AG10803 (cell line): Measurements from ENCODE around the gene ERCC3.
"Not testable (repeated sequence)": the region's sequence is repeated elsewhere in the genome, so short reads cannot be mapped to it uniquely, and the experiment has no call there.

Experiments used
- DNase-seq: peaks from one replicate; pipeline ENCODE4 v3.0.0; 2010; ENCODE audit warnings: low read depth
- H3K4me3 ChIP-seq: 2 replicates; pipeline ENCODE4 v1.5.1; 2011; ENCODE audit warnings: mild to moderate bottlenecking, low read length, control low read depth
- TF ChIP-seq, protein P1 (sequence below): conservative IDR thresholded peaks from 2 replicates; pipeline ENCODE4 v1.5.1; 2011; ENCODE audit warnings: mild to moderate bottlenecking, low read length, control low read depth, inconsistent platforms

Gene ERCC3

DNA sequence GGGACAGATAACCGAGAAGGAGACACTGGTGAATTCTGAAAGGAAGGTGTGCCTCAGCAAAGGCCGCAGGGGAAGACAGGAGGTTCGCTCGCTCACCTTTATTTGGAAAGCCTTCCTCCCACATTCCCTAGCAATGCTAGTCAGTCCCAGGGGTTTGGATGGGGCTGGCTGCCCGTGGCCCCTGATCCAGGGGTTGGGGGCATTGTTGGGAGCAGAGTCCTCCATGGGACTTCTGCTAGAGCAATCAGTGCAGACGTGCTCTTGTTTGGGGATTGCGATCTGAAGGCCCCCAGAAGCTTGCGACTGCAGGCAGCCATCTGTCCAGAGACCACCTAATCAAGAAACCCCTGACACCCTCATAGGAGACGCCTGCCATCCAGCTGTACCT, 67.8 kb downstream of the ERCC3 start:
- DNase-seq, result no peak
- TF ChIP-seq, protein P1, sequence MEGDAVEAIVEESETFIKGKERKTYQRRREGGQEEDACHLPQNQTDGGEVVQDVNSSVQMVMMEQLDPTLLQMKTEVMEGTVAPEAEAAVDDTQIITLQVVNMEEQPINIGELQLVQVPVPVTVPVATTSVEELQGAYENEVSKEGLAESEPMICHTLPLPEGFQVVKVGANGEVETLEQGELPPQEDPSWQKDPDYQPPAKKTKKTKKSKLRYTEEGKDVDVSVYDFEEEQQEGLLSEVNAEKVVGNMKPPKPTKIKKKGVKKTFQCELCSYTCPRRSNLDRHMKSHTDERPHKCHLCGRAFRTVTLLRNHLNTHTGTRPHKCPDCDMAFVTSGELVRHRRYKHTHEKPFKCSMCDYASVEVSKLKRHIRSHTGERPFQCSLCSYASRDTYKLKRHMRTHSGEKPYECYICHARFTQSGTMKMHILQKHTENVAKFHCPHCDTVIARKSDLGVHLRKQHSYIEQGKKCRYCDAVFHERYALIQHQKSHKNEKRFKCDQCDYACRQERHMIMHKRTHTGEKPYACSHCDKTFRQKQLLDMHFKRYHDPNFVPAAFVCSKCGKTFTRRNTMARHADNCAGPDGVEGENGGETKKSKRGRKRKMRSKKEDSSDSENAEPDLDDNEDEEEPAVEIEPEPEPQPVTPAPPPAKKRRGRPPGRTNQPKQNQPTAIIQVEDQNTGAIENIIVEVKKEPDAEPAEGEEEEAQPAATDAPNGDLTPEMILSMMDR, result no peak
- no peak overlapping the region for H3K4me3 ChIP-seq

DNA sequence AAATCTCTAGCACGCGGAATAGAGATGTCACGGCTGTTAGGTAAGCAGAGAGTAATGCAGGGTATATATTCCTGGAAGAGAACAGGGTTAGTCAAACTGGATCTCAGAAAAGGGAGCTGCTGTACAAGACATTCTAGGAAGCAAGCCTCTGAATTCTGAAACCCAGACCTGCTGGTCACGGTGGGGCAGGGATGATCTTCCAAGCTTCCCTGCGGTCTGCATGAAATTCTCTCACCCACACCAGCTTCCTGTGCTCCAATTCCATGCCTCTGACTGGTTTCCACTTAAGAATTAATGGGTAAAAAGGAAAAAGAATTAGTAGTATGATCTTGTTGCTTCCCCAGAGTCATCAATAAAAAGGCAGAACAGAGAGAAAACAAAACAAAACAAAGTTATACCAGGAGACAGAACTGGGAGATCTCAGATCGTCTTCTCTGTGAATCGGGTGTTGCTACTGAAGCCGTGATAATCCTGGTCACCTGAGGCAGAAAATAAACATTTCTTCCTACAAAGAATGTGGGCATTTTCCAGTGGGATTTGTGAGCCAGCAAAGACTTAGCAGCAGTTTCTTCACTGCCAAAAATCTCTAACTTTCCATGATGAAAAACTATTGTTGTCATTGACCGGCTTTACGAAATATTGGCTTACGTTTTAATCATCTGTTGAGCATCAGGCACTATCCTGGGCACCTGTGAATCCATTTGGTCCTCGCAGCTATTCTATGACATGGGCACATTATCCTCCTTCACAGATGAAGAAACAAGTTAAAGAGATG, 68.6 kb downstream of the ERCC3 start:
- TF ChIP-seq, protein P1, result no peak
- no peak overlapping the region for H3K4me3 ChIP-seq
- peak; percentile 63 for DNase-seq

DNA sequence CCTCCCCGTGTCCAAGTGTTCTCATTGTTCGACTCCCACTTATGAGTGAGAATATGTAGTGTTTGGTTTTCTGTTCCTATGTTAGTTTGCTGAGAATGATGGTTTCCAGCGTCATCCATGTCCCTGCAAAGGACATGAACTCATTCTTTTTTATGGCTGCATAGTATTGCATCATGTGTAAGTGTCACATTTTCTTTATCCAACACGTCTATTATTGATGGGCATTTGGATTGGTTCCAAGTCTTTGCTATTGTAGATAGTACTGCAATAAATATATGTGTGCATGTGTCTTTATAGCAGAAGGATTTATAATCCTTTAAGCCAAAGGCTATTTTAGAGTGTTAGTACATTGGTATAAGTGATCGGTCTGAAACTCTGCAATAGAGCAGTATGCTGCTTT, 69.8 kb downstream of the ERCC3 start:
- not testable (repeated sequence) for H3K4me3 ChIP-seq, DNase-seq

DNA sequence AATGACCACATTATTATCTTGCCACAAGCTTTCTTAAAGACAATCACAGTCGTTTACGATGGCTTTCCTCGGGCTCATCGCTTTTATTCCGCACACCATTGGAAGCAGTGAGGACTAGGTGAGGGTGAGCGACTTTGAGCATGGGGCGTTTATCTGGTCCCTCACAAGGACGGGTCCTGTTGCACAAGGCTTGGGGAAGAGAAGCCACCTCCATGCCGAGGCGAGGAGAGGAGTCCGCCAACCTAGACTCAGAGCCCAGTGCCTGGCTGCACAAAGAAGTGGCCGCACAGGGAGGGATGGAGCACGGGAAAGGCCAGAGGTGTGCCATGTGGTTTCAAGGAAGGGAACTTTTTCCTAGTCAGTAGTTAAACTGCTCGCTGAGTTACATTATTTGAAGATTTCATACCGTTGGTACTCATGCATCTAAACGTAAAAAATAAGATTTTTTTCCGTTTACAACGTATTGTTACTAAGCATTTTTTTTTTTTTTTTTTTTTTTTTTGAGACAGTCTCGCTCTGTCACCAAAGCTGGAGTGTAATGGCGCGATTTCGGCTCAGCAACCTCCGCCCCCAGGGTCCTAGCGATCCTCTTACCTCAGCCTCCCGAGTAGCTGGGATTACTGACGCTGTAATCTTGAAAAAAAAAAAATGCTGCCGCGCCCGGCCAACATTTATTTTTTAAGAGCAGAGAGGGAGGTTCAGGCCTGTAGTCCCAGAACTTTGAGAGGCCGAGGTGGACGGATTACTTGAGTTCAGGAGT, 73.0 kb downstream of the ERCC3 start:
- peak overlapping the region; percentile 5; the same call in 1 of the 2 replicates for H3K4me3 ChIP-seq
- TF ChIP-seq, protein P1, result no peak
- DNase-seq, result no peak

DNA sequence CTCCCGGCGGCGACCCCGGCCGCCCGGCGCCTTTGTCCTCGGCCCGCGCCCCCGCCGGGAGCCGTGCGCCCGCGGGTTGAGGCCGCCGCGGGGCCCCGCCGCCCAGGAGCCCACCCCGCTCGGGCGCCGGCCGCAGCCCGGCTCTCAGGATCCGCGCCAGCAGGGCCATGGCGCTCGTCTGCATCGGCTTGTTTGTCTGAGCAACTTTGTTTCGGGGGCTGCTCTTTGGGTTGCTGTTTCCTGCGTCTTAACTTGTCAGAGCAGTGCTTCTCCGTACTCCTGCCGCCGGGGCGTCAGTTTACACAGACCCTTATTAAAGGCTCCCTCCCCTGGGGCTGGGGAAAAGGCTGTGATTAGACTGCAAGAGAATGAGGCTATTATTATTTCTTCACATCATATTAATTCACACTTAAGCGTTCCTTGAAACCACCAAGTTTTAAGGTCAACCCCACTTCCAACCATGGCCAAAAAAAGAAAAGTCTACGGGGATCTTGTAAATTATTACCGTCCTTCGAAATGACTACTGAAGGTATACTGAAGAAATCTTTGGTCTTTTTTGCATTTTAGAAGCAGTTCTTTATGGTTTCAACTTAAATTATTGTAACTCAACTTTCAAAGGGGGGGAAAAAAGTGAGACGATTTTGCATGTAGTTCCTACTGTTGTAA, 73.7 kb downstream of the ERCC3 start, which contains the start of gene CYP27C1:
TSS of gene CYP27C1 (minus strand) at position 198 of the 666 bp plus-strand sequence. CDS start at position 169, 29 bp downstream.
- DNase-seq, result no peak
- TF ChIP-seq, protein P1, result no peak
- H3K4me3 ChIP-seq, result peak within 1 kb of the TSS; percentile 48

DNA sequence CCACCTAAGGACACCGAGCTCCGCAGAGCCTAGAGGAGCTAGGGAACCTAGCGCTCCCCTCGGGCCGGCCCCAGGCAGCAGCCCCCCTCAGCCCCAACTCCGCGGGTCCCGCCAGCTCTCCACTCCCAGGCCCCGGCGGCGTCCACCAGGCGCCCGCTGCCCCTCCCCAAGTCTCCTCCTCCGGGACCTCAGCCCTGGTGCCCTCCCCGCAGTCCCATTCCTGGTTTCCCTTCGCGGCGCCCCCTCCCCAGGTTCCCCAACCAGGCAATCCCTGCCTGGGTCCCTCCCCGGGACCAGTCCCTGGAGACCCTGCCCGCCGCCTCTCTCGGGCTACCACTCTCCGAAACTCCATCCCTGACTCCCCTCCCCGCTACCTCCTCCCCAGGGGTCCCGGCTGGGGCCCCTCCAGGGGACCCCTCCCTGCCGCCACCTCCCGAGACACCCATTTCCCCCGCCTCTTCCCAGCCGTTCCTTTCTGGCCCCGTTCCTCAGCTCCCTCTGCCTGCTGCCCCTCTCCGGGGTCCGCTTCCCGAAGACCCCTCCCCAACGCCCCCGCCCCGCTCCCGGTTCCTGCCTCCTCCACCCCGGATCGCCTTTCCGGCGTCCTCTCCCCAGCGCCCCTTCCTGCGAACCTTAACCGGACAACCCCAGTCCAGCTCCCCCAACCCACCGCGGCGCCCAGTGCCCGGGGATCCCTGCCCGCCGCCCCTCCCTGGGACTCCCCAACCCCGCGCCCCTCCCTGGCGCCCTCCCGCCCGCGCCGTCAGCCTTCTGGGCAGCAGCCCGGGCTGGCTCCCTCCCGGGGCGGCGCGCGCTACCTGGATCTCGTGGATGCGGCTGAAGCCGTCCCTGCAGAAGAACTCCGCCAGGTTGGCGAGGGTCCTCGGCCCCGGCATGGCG, 74.5 kb downstream of the ERCC3 start:
- peak overlapping the region; percentile 48 for H3K4me3 ChIP-seq
- TF ChIP-seq, protein P1, result no peak
- no peak for DNase-seq

DNA sequence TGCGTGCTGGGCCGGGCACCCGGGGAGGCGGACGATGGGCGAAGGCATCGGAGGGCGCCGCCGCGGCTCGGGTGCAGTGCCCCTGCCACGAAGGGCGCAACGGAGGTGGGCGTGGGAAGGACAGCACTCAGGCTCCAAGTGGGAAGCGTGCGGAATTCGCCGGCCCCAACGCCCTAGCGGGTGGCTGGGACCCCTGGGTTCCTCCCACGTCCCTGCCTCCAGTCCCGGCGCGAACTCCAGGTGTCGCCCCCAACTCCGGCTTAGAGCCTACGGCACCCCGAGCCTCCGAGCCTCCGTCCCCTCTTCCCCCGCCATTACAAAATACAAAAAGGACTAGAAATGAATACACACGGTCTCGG, 75.2 kb downstream of the ERCC3 start:
- TF ChIP-seq, protein P1, result no peak
- H3K4me3 ChIP-seq, result peak overlapping the region; percentile 48
- DNase-seq, result no peak
